Endothelial cell of hepatic sinusoid (primary cell): ENCODE data around the gene S100A3.
"Not testable (repeated sequence)": the region's sequence is repeated elsewhere in the genome, so short reads cannot be mapped to it uniquely, and the experiment has no call there.

Experiments used
- in situ Hi-C: cut with HindIII; loops from 2 replicates; pipeline ENCODE4 v1.10.0; 2017; ENCODE audit warnings: low sequenced_read_pairs

The S100A3 gene, protein sequence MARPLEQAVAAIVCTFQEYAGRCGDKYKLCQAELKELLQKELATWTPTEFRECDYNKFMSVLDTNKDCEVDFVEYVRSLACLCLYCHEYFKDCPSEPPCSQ

DNA sequence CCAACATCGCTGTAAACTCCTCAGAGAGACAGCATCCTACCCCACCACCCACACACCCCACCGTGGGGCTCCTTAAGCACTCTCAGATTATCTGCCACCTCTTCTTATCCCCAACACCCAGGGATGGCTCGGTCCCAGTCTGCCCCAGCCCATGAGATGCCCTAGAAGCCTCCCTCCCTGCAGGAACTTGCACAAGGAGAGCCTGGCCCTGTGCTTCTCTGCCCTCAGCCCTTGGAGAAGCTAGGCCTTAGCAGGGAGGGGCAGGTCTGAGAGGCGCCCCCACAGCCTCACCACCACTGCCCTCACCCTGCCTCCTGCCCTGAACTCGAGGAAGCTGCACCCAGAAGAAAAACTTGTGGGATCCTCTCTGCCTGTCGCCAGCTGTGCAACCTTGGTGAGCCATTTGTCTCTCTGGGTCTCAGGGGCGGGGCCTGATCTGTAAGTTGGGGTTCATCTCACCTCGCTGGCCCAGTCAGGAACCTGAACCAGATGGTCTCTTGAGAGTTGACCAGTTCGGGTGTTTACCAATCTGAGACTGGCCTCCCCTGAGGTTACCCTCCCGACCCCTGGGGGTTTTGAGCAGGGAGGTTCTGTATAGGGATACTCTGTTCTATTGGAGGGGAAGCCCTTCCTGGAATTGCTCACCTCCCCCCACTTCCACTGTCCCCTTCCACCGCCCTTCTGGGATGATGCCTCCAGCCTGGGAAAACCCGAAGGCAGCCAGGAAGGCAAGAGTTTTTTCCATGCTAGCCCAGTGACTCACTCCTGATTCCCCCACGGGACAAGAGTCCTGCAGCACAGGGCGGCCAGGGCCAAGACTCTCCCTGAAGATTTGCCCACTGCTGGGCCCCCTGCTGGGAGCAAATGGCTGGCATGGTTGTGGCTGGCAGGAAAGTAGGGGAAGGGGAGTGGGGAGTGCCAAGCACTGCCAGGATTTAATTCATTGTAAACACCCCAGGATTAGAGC is at the start of gene S100A3:
Gene S100A3 (minus strand): TSS at position 537 of the 967 bp plus-strand sequence. CDS start 773 bp downstream, outside the sequence.
- in situ Hi-C loops = no loop called here

DNA sequence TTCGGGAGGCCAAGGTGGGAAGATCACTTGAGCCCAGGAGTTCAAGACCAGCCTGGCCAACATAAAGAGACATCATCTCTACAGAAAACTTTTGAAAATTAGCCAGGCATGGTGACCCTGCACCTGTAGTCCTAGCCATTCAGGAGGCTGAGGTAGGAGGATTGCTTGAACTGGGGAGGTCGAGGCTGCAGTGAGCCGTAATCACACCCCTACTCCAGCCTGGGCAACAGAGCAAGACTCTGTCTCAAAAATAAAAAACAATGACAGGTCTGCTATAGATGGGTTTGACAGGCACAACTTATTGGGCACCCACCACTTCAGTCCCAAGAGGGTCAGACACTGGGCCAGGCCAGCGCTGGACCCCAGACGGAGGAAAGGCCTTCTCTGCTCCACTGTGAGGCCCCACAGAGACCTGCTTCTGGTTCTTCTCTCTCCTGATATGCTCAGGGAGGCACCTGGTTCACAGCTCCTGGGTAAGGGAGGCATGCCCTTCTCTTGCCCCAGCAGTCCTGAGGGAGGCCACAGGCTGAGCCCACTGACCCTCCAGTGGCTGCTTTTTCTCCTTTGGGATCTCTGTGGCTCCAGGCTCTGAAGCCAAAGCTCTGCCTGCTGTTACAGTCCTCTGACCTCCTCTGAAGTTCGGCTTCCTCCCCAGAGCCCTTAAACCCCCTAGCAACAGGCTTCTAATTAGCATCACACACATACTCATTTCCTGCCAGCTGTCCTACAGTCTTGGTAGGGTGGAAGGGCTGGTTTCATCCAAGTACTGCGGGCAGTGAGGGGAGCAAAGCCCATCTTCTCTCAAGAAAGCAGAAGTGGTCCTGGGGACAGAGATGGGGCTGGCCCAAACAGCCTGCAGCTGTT is 49.5 kb upstream of the S100A3 start:
- in situ Hi-C loops = no loop called here

DNA sequence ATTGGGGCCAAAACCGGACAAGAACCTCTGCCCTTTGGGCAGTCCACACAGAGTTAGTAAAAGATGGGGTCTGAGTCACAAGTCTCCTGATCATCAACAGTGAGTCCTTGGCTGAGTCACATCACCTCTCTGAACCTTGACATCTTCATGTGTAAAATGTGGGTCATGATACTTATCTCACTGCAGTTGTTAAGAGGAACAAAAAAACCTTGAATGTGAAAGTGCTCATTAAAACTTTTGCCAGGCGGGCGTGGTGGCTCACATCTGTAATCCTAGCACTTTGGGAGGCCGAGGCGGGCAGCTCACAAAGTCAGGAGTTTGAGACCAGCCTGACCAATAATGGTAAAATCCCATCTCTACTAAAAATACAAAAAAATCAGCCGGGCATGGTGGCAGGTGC is 48.1 kb upstream of the S100A3 start:
- in situ Hi-C loops = no loop called here

DNA sequence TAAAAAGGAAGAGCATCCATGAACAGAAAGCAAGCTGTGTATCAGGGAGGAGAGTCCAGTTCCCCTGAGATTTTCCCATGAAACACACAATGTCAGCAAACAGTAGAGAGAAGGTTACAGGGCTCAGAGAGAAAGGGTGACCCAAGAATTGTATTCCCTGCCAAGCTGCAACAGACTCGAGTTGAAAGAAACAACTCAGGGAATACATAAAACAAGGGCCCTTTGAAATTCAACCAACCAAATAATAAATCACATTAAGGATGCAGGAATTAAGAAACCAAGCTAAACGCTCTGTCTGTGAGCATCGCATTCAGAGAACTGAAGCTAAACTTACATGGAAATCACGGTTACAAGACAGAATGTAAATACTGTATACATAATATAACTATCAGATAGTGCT is 43.7 kb upstream of the S100A3 start:
- in situ Hi-C loops = no loop called here

DNA sequence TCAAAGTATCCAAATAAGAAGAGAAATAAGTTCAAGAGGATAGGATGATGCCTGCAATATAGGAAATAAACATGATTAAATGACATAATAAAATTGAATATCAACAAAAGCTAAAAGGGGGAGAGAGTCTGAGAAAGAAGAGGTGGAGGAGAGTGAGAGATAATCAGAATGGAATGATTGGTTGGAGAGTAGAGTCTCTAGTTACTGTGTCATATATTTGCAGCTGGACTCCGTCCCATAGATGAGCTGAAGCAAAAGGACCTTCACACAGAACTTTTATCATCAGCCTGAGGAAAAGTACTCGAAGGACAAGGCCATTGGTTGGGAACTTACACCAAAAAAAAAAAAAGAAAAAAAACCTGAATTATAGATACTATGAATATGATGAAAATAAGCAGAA is 39.4 kb upstream of the S100A3 start:
- in situ Hi-C loops = no loop called here

DNA sequence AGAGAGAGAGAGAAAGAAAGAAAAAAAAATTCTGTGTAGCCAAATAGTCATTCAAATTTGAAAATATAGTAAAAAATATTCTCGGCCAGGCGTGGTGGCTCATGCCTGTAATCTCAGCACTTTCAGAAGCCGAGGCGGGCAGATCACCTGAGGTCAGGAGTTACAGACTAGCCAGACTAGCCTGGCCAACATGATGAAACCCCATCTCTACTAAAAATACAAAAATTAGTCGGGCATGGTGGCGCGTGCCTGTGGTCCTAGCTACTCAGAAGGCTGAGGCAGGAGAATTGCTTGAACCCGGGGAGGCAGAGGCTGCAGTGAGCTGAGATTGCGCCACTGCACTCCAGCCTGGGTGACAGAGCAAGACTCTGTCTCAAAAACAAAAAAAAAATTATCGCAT is 39.0 kb upstream of the S100A3 start:
- in situ Hi-C loops = not testable (repeated sequence)

DNA sequence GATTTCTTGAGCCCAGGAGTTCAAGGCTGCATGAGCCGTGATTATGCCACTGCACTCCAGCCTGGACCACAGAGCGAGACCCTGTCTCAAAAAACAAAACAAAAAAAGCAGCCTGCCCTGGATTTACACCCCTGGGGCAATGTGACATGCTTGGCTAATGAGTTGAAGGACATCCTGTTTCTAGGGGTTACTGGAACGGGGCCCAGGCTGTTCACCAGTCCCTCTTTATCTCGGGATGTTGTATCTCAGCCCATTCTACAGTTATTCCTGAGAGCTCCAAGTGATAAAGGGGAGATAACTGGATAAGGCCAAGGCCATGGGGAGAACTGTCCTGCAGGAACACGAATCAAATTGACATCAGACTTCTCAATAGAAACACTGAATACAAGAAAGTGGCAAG is 38.3 kb upstream of the S100A3 start:
- in situ Hi-C loops = no loop called here

DNA sequence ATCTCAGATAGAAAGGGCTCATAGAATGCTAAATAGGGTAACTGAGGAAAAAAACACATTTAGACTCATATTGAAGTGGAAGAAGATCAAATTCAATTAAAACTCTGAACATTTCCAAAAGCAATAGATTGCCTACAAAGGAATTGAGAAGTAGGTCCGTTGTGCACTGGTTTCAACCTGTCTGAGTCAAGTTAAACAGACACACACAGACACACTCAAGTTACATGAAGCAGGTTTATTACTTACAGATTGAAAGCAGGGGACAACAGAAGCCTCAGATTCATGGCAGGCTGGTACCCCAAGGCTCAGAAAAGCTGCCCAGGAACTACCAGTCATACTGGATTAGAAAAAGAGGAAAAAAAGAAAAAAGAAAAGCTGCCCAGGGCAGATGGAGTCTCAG is 37.3 kb upstream of the S100A3 start:
- in situ Hi-C loops = no loop called here

DNA sequence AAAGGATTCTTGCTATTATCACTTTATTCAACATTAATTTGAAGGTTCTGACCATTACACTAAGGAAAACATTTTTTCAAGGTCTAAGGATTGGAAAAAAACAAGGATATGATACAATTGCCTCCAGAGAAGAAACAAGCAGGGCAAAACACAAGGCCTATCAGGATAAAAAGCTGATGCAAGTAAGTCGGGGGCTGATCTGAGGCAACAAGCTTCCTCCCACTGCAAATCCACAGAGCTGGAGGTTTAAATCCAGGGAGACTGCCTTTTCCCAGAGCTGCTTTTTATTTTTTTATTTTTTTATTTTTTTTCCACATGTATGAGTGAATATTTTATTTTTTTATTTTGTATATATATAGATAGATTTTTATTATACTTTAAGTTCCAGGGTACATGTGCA is 35.9 kb upstream of the S100A3 start:
- in situ Hi-C loops = no loop called here

DNA sequence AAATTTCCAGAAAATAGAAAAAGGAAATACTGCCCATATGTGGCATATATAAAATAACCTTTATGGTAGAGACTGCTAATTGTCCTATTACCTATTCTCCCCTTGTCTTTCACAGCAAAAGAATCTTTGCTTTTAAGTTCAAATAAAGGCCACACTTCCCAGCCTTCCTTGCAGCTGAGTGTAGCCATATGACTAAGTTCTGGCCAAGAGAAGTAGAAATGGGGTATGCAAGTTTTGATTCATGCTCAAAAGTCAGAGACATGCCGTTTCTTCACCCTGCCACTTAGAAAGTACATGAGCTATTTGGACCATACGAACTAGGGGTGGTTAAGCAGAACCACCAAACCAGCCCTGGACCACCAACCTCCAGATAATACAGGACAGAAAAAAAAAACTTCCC is 34.9 kb upstream of the S100A3 start:
- in situ Hi-C loops = no loop called here

DNA sequence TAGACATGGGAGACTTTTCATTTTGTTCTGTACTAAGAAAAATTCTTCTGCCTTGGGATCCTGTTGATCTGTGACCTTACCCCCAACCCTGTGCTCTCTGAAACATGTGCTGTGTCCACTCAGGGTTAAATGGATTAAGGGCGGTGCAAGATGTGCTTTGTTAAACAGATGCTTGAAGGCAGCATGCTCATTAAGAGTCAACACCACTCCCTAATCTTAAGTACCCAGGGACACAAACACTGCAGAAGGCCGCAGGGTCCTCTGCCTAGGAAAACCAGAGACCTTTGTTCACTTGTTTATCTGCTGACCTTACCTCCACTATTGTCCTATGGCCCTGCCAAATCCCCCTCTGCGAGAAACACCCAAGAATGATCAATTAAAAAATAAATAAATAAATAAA is 34.5 kb upstream of the S100A3 start:
- in situ Hi-C loops = not testable (repeated sequence)

DNA sequence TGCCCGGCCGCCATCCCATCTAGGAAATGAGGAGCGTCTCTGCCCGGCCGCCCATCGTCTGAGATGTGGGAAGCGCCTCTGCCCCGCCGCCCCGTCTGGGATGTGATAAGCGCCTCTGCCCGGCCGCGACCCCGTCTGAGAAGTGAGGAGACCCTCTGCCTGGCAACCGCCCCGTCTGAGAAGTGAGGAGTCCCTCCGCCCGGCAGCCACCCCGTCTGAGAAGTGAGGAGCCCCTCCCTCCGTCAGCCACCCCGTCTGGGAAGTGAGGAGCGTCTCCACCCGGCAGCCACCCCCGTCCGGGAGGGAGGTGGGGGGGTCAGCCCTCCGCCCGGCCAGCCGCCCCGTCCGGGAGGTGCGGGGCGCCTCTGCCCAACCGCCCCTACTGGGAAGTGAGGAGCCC is 33.8 kb upstream of the S100A3 start:
- in situ Hi-C loops = not testable (repeated sequence)

DNA sequence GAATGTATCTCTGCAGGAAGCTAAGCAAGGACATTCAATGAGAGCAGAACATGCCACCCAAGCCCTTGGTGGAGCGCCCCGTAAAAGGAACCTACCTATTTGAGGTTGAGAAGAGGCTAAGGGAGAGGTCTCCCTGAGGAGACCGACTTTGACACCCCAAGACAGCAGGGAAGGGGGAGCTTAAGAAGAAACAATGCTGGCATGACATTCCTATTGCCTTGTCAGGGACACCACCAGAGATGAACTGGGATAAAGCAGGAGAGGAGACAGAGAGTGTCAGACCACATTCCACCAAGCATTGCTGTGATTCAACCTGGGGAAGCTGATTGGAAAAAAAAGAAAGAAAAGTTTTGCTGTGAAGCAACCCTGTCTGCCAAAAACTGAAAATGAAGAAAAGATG is 29.9 kb upstream of the S100A3 start:
- in situ Hi-C loops = loop anchor here (10.0 kb wide), 1 partner anchor 74 kb away; no protein-coding TSS in a partner anchor

DNA sequence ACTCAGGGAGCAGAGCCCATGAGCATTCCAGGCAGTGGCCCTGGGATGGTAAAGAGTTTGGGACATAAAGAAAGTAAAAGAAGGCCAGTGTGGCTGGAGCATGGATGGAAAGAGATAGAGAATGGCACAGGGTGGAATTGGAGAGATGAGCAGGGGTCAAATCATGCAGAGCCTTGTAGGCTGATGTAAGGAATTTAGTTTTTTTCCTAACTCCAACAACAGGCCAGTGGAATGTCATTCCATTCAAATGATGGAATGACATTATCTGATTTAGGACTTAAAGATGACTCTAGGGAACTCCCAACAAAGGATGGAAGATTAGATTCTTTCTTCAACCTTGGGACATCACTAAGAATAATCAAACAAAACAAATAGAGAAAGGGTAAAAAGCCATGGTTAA is 29.4 kb upstream of the S100A3 start:
- in situ Hi-C loops = loop anchor here (10.0 kb wide), 1 partner anchor 74 kb away; no protein-coding TSS in a partner anchor

DNA sequence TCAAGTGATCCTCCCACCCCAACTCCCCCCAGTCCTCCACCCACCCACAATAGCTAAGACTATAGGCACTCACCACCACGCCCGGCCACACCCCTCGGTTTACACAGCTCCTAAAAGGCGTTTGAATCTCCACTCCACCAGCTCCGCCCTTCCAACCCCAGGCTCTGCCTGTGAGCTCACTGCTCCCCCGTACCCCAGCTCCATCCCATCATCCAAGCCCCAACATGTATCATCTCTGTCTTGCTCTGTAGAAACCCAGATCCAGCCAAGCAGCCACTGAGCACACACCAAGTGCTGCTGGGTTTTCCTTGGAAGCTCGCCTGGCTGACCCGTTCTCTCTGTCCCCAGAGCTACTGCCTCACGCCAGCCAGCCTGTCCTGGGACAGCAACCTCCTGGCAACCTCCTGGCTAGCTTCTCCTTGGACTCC is 28.6 kb upstream of the S100A3 start:
- in situ Hi-C loops = loop anchor here (10.0 kb wide), 1 partner anchor 73 kb away; no protein-coding TSS in a partner anchor

DNA sequence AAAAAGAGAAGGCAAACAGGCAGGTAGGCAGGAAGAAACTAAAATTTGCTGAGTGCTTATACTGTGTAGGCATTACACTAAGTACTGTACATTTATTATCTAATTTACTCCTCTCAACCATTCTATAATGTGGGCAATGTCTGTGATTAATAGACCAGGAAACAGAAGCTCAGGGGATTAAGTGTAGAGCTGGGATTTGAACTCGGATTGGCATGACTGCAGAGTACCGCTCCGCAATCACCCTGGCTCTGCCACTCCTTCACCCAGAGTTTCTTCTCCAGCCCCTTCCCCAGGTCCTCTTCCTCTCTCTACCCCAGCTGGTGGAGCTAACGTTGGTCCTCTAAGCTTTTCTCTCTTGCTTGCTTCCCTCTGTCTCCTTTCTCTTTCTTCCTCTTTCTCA is 28.1 kb upstream of the S100A3 start:
- in situ Hi-C loops = loop anchor here (10.0 kb wide), 1 partner anchor 72 kb away; no protein-coding TSS in a partner anchor

DNA sequence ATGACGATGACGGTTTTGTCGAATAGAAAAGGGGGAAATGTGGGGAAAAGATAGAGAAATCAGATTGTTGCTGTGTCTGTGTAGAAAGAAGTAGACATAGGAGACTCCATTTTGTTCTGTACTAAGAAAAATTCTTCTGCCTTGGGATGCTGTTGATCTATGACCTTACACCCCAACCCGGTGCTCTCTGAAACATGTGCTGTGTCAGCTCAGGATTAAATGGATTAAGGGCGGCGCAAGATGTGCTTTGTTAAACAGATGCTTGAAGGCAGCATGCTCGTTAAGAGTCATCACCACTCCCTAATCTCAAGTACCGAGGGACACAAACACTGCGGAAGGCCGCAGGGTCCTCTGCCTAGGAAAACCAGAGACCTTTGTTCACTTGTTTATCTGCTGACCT is 26.4 kb upstream of the S100A3 start:
- in situ Hi-C loops = loop anchor here (10.0 kb wide), 1 partner anchor 71 kb away; no protein-coding TSS in a partner anchor

DNA sequence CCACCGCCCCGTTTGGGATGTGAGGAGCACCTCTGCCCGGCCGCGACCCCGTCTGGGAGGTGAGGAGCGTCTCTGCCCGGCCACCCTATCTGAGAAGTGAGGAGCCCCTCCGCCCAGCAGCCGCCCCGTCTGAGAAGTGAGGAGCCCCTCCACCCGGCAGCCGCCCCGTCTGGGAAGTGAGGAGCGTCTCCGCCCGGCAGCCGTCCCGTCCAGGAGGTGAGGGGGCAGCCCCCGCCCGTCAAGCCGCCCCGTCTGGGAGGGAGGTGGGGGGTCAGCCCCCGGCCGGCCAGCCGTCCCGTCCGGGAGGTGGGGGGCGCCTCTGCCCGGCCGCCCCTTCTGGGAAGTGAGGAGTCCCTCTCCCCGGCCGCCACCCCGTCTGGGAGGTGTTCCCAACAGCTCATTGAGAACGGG is 26.0 kb upstream of the S100A3 start:
- in situ Hi-C loops = loop anchor here (10.0 kb wide), 1 partner anchor 70 kb away; no protein-coding TSS in a partner anchor

DNA sequence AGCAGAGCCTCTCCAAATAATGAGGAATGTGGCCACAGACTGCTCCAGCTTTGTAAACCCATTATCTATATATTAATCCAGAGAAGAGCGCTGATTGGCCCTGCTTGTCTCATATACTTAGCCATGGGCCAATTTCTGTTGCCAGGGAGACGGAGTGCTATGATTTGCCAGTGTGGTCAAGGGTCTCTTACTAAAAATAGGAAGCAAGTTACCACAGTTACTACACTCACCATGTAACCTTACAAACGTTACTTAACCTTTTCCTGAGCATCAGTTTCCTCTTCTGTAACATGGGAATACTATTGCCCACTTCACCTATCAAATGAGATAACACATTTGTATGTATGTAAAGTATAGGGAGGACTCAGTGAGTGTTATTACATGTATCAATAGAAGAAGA is 24.3 kb upstream of the S100A3 start:
- in situ Hi-C loops = loop anchor here (10.0 kb wide), 1 partner anchor 69 kb away; no protein-coding TSS in a partner anchor

DNA sequence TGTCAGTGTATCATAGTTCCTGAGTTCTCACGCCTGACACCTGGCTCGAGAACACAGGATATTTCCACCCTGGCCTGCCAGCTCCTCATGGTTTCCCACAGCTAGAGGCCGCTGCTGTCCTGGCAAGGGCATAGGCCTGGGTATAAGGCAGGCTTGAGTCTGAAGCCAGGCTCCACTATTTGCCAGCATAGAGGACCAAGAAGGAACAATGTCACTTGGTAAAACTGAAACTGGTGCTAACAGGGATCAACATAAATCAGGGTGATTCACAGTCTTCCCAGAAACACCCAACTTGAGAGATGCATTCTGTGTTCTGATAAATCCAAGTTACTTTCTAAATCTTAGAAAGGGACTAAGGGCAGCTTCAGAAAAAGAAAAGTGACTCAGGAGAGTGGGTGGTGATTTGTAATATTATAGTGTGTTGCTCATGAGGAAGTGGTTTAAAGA is 23.5 kb upstream of the S100A3 start:
- in situ Hi-C loops = loop anchor here (10.0 kb wide), 1 partner anchor 68 kb away; no protein-coding TSS in a partner anchor

DNA sequence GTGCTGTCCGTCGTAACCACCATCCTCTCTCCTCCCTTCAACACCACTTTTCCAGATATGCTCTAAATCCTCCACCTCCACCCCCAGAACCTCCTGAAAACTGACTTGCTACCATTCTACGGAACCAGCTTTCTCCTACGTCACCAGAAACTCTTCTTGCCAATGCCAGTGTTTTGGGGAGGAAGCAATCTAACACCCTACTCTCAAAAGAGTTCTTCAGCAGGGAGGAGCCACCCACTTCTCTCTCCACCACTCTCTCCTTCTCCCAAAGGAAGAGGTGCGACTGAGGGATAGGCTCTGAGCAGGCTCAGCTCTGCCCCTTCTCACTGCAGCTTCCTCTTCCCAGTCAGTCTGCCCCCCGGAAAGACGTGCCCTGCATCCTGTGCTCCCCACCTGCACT is 22.6 kb upstream of the S100A3 start:
- in situ Hi-C loops = loop anchor here (10.0 kb wide), 1 partner anchor 67 kb away; no protein-coding TSS in a partner anchor
